Measurements from ENCODE around the gene MRPS21. TPM values are rescaled to one million over a fixed set of nuclear protein-coding genes. Genes with fewer than 3 reads are reported as not detected.
A peak's percentile ranks its signal among the peaks of the same experiment; 100 is the strongest.

Gene MRPS21
- total RNA-seq, 6 experiments from 2014 or later, result 22.9 to 30.5 (median 25.0) TPM

- Histone ChIP-seq H3K4me3 (peak within 1 kb of the TSS in 1 of 3 donors; percentile 37), H3K27ac (peak within 1 kb of the TSS in 2 of 3 donors; percentile 53 to 88), H3K27me3 (no peaks in the 10 kb centered on the region), H3K9me3 (no peaks in the 10 kb centered on the region), H3K36me3 (no peaks in the 10 kb centered on the region), H3K4me1 (peaks cover 0 to 58% (median 23%) of the 10 kb centered on the region in 4 donors)
- TF ChIP-seq CTCF (IDR thresholded peaks at IDR 0.05), result no peak
- no peak for TF ChIP-seq POLR2A (IDR thresholded peaks at IDR 0.05)
- intact Hi-C loops (cut with DNase I), result no loop called here
- DNase-seq, result peak in 2 of 3 donors; percentile 65 to 73
- ATAC-seq, result peak in 2 of 4 donors; percentile 1 to 13
- 31% methylated on average over 8 of the region's 13 CpGs for WGBS (ENCODE audit: insufficient coverage, low coverage, low lambda C conversion rate, missing lambda C conversion rate)
These were observed 35.8 kb upstream of the MRPS21 start, which contains the start of gene CA14 for GRCh38 chr1:150257624-150258585. TSS of gene CA14 (plus strand) at chr1:150257774. CDS start at chr1:150258129, 355 bp downstream.

- H3K36me3 ChIP-seq, result peaks cover 0 to 1% (median 0%) of the 10 kb centered on the region in 4 donors
- DNase-seq (peak in 2 of 3 donors; percentile 65 to 75), ATAC-seq (peak in 1 of 4 donors; percentile 4)
These were observed 34.4 kb upstream of the MRPS21 start for GRCh38 chr1:150259217-150259616.

GRCh38 chr1:150259758-150260669, 33.6 kb upstream of the MRPS21 start:
- Histone ChIP-seq H3K4me3 (peak overlapping the region in 1 of 3 donors; percentile 40), H3K4me1 (peaks cover 0 to 58% (median 23%) of the 10 kb centered on the region in 4 donors), H3K27ac (peak overlapping the region in 2 of 3 donors; percentile 66 to 88), H3K27me3 (no peaks in the 10 kb centered on the region), H3K36me3 (peaks cover 0 to 9% (median 0%) of the 10 kb centered on the region in 4 donors), H3K9me3 (no peaks in the 10 kb centered on the region)
- WGBS (ENCODE audit: insufficient coverage, low coverage, low lambda C conversion rate, missing lambda C conversion rate), result 8% methylated on average over 8 of the region's 11 CpGs
- TF ChIP-seq CTCF (IDR thresholded peaks at IDR 0.05) (no peak), POLR2A (IDR thresholded peaks at IDR 0.05) (peak; percentile 5)
- DNase-seq (peak; percentile 53 to 96 (median 92)), ATAC-seq (peak; percentile 66 to 85 (median 77))
- intact Hi-C loops (cut with DNase I), result no loop called here

More at GRCh38 chr1:150259217-150259616, 34.4 kb upstream of the MRPS21 start:
- WGBS (ENCODE audit: insufficient coverage, low coverage, low lambda C conversion rate, missing lambda C conversion rate), result 21% methylated on average over 4 of the region's 4 CpGs
- intact Hi-C loops (cut with DNase I), result no loop called here
- Histone ChIP-seq H3K27me3 (no peaks in the 10 kb centered on the region), H3K27ac (peak overlapping the region in 2 of 3 donors; percentile 0 to 88), H3K9me3 (no peaks in the 10 kb centered on the region), H3K4me3 (peak overlapping the region in 1 of 3 donors; percentile 40), H3K4me1 (peaks cover 0 to 58% (median 23%) of the 10 kb centered on the region in 4 donors)
- TF ChIP-seq POLR2A (IDR thresholded peaks at IDR 0.05) (no peak), CTCF (IDR thresholded peaks at IDR 0.05) (no peak)

GRCh38 chr1:150261367-150261766, 32.3 kb upstream of the MRPS21 start:
- peaks cover 0 to 23% (median 4%) of the 10 kb centered on the region in 4 donors for H3K36me3 ChIP-seq
- no CpG with 5 or more reads among the region's 6 CpGs for WGBS (ENCODE audit: insufficient coverage, low coverage, low lambda C conversion rate, missing lambda C conversion rate)
- DNase-seq, result peak; percentile 39 to 69 (median 67)
- H3K27me3 ChIP-seq, result no peaks in the 10 kb centered on the region
- H3K4me1 ChIP-seq, result peaks cover 0 to 49% (median 20%) of the 10 kb centered on the region in 4 donors
- H3K4me3 ChIP-seq, result no peak overlapping the region
- H3K9me3 ChIP-seq, result no peaks in the 10 kb centered on the region
- no peak for TF ChIP-seq CTCF (IDR thresholded peaks at IDR 0.05)
- TF ChIP-seq POLR2A (IDR thresholded peaks at IDR 0.05), result no peak
- no peak for ATAC-seq
- H3K27ac ChIP-seq, result peak overlapping the region in 1 of 3 donors; percentile 88
- intact Hi-C loops (cut with DNase I), result no loop called here
